GM19035 (cell line): Measurements from ENCODE around the gene CSHL1.
"Not testable (repeated sequence)": the region's sequence is repeated elsewhere in the genome, so short reads cannot be mapped to it uniquely, and the experiment has no call there.

Experiments
- ATAC-seq: cut with Tn5 transposase; IDR thresholded peaks from one replicate; pipeline ENCODE4 v1.9.1; 2021; ENCODE audit not compliant: unreplicated experiment

CSHL1 gene

GRCh38 chr17:63889026-63889848 is 21.8 kb downstream of the CSHL1 start:
- ATAC-seq: not testable (repeated sequence)

GRCh38 chr17:63885119-63885518 is 25.9 kb downstream of the CSHL1 start:
- ATAC-seq: not testable (repeated sequence)

- not testable (repeated sequence) for ATAC-seq
These were observed 28.4 kb downstream of the CSHL1 start for GRCh38 chr17:63882626-63883126.

GRCh38 chr17:63881935-63882601 is 29.0 kb downstream of the CSHL1 start, which contains the start of gene GH2:
TSS of gene GH2 (minus strand) at chr17:63881944. CDS start at chr17:63881801, 143 bp downstream.
- no peak for ATAC-seq

GRCh38 chr17:63881337-63881736 is 29.7 kb downstream of the CSHL1 start:
- ATAC-seq: not testable (repeated sequence)

- ATAC-seq: no peak
These were observed 30.4 kb downstream of the CSHL1 start for GRCh38 chr17:63880706-63881105.

- not testable (repeated sequence) for ATAC-seq
These were observed 32.6 kb downstream of the CSHL1 start for GRCh38 chr17:63878413-63878812.

- ATAC-seq: not testable (repeated sequence)
These were observed 36.4 kb downstream of the CSHL1 start for GRCh38 chr17:63874693-63875092.

- ATAC-seq: not testable (repeated sequence)
These were observed 36.9 kb downstream of the CSHL1 start for GRCh38 chr17:63874061-63874626.

GRCh38 chr17:63873577-63873976 is 37.5 kb downstream of the CSHL1 start, which contains the start of gene CSH2:
TSS of gene CSH2 (minus strand) at chr17:63873677. CDS start at chr17:63873614, 63 bp downstream.
- not testable (repeated sequence) for ATAC-seq

- ATAC-seq: not testable (repeated sequence)
These were observed 39.3 kb downstream of the CSHL1 start for GRCh38 chr17:63871646-63872365.

GRCh38 chr17:63870292-63870665 is 40.8 kb downstream of the CSHL1 start:
- not testable (repeated sequence) for ATAC-seq

GRCh38 chr17:63869491-63870291 is 41.4 kb downstream of the CSHL1 start:
- ATAC-seq: not testable (repeated sequence)

GRCh38 chr17:63866625-63867024 is 44.4 kb downstream of the CSHL1 start:
- ATAC-seq: not testable (repeated sequence)
